MM.1S (cell line): ENCODE results near the gene GAREM1.

ENCODE experiments used
- DNase-seq: peaks from one replicate; pipeline ENCODE4 v3.0.0-alpha.2; 2015
- H2AFZ ChIP-seq: fragments of 300-600 bp; sonication (generic); 2 replicates; pipeline ENCODE4 v1.6.0; 2016; ENCODE audit warnings: antibody characterized with exemption, low read length
- H3F3A ChIP-seq: fragments of 300-600 bp; sonication (generic); 2 replicates; pipeline ENCODE4 v1.6.1; 2016; ENCODE audit warnings: mild to moderate bottlenecking, antibody characterized with exemption, low read length, moderate library complexity, mixed read lengths; ENCODE audit not compliant: insufficient read depth
- H3K27ac ChIP-seq: fragments of 300-600 bp; sonication (generic); 2 replicates; pipeline ENCODE4 v1.5.1; 2016; ENCODE audit warnings: mild to moderate bottlenecking, low read length
- H3K27me3 ChIP-seq: fragments of 300-600 bp; sonication (generic); replicated peaks from 2 replicates; pipeline ENCODE4 v1.6.0; 2016; ENCODE audit warnings: low read length; ENCODE audit not compliant: insufficient read depth
- H3K36me3 ChIP-seq: fragments of 300-600 bp; sonication (generic); replicated peaks from 2 replicates; pipeline ENCODE4 v1.6.1; 2016; ENCODE audit warnings: mild to moderate bottlenecking, low read length, mixed read lengths; ENCODE audit not compliant: insufficient read depth
- H3K4me1 ChIP-seq: fragments of 300-600 bp; sonication (generic); 2 replicates; pipeline ENCODE4 v1.6.1; 2016; ENCODE audit warnings: low read length, mixed read lengths
- H3K4me2 ChIP-seq: fragments of 300-600 bp; sonication (generic); 2 replicates; pipeline ENCODE4 v1.6.0; 2016; ENCODE audit warnings: low read depth, low read length
- H3K4me3 ChIP-seq: fragments of 300-600 bp; sonication (generic); 2 replicates; pipeline ENCODE4 v1.5.1; 2016; ENCODE audit warnings: low read length, mixed read lengths
- H3K79me2 ChIP-seq: fragments of 300-600 bp; sonication (generic); 2 replicates; pipeline ENCODE4 v1.6.1; 2016; ENCODE audit warnings: mixed run types, low read length, mixed read lengths
- H3K9ac ChIP-seq: fragments of 300-600 bp; sonication (generic); 2 replicates; pipeline ENCODE4 v1.6.1; 2016; ENCODE audit warnings: low read length, mixed read lengths
- H3K9me2 ChIP-seq: fragments of 300-600 bp; sonication (generic); replicated peaks from 2 replicates; pipeline ENCODE4 v1.6.1; 2016; ENCODE audit warnings: mild to moderate bottlenecking, low read length, mixed read lengths; ENCODE audit not compliant: insufficient read depth
- H3K9me3 ChIP-seq: fragments of 300-600 bp; sonication (generic); replicated peaks from 2 replicates; pipeline ENCODE4 v1.6.1; 2016; ENCODE audit warnings: mild to moderate bottlenecking, low read length, mixed read lengths; ENCODE audit not compliant: insufficient read depth
- H4K20me1 ChIP-seq: fragments of 300-600 bp; sonication (generic); 2 replicates; pipeline ENCODE4 v1.6.1; 2016; ENCODE audit warnings: mild to moderate bottlenecking, low read length, moderate library complexity, mixed read lengths; ENCODE audit not compliant: insufficient read depth
- CTCF ChIP-seq: fragments of 300-600 bp; sonication (generic); IDR thresholded peaks from 2 replicates; pipeline ENCODE4 v1.5.1; 2016; ENCODE audit warnings: antibody characterized with exemption, low read length, mixed read lengths
- EZH2 ChIP-seq: fragments of 300-600 bp; sonication (generic); optimal IDR thresholded peaks from 2 replicates; pipeline ENCODE3; 2017; ENCODE audit warnings: low read depth, mild to moderate bottlenecking, antibody characterized with exemption, low read length, mixed read lengths
- EZH2phosphoT487 ChIP-seq: fragments of 300-600 bp; sonication (generic); IDR thresholded peaks from 2 replicates; pipeline ENCODE4 v1.6.1; 2018; ENCODE audit warnings: antibody characterized with exemption, low read length

GAREM1 gene

GRCh38 chr18:32371384-32371783 lies 99.3 kb downstream of the GAREM1 start:
- TF ChIP-seq EZH2: no peak
- no peak for TF ChIP-seq CTCF
- no peak for TF ChIP-seq EZH2phosphoT487
- no peak overlapping the region for H3K4me3 ChIP-seq
- no peak overlapping the region for H3K4me2 ChIP-seq
- H3K27me3 ChIP-seq: no peaks in the 10 kb centered on the region
- no peak for DNase-seq
- no peaks in the 10 kb centered on the region for H3K9me3 ChIP-seq
- no peaks in the 10 kb centered on the region for H3K9me2 ChIP-seq
- H3K36me3 ChIP-seq: no peaks in the 10 kb centered on the region
- H3K4me1 ChIP-seq: no peaks in the 10 kb centered on the region
- H2AFZ ChIP-seq: no peak overlapping the region
- H3K27ac ChIP-seq: no peak overlapping the region
- H3K79me2 ChIP-seq: no peaks in the 10 kb centered on the region
- H3F3A ChIP-seq: no peaks in the 10 kb centered on the region
- no peaks in the 10 kb centered on the region for H4K20me1 ChIP-seq
- H3K9ac ChIP-seq: no peak overlapping the region

DNA sequence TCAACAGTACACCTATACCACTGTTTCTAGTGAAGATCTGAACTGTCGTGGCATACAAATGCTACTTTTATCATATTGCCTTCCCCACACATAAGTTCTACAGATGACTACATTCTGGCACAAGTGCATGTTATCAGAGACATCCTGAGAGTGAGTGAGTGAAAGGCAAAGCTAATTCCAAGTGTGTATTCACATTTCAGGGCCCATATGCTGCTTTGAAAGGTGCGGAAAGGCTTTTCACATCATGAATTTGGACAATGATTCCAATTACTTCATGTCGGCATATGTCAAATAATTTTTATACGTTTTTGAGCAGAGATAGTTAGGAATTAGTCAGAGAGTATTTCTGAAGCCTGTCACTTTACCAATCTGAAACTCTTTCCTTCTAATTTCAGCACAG lies 101.7 kb downstream of the GAREM1 start:
- no peak overlapping the region for H3K9ac ChIP-seq
- no peaks in the 10 kb centered on the region for H3K79me2 ChIP-seq
- no peaks in the 10 kb centered on the region for H3K36me3 ChIP-seq
- no peaks in the 10 kb centered on the region for H3K9me2 ChIP-seq
- TF ChIP-seq EZH2phosphoT487 (no peak), EZH2 (no peak), CTCF (no peak)
- no peak overlapping the region for H3K4me2 ChIP-seq
- H2AFZ ChIP-seq: no peak overlapping the region
- H3K27ac ChIP-seq: no peak overlapping the region
- no peaks in the 10 kb centered on the region for H3F3A ChIP-seq
- H4K20me1 ChIP-seq: no peaks in the 10 kb centered on the region
- H3K4me3 ChIP-seq: no peak overlapping the region
- no peaks in the 10 kb centered on the region for H3K27me3 ChIP-seq
- no peak for DNase-seq
- no peaks in the 10 kb centered on the region for H3K9me3 ChIP-seq
- H3K4me1 ChIP-seq: no peaks in the 10 kb centered on the region

GRCh38 chr18:32368170-32368569 lies 102.5 kb downstream of the GAREM1 start:
- no peaks in the 10 kb centered on the region for H3K27me3 ChIP-seq
- no peaks in the 10 kb centered on the region for H4K20me1 ChIP-seq
- no peak overlapping the region for H3K9ac ChIP-seq
- no peaks in the 10 kb centered on the region for H3K4me1 ChIP-seq
- no peak overlapping the region for H3K27ac ChIP-seq
- no peak for TF ChIP-seq EZH2phosphoT487
- H3K9me2 ChIP-seq: no peaks in the 10 kb centered on the region
- no peak for DNase-seq
- H3K4me3 ChIP-seq: no peak overlapping the region
- no peaks in the 10 kb centered on the region for H3K79me2 ChIP-seq
- no peaks in the 10 kb centered on the region for H3K9me3 ChIP-seq
- no peak overlapping the region for H2AFZ ChIP-seq
- no peaks in the 10 kb centered on the region for H3K36me3 ChIP-seq
- H3F3A ChIP-seq: no peaks in the 10 kb centered on the region
- no peak overlapping the region for H3K4me2 ChIP-seq

DNA sequence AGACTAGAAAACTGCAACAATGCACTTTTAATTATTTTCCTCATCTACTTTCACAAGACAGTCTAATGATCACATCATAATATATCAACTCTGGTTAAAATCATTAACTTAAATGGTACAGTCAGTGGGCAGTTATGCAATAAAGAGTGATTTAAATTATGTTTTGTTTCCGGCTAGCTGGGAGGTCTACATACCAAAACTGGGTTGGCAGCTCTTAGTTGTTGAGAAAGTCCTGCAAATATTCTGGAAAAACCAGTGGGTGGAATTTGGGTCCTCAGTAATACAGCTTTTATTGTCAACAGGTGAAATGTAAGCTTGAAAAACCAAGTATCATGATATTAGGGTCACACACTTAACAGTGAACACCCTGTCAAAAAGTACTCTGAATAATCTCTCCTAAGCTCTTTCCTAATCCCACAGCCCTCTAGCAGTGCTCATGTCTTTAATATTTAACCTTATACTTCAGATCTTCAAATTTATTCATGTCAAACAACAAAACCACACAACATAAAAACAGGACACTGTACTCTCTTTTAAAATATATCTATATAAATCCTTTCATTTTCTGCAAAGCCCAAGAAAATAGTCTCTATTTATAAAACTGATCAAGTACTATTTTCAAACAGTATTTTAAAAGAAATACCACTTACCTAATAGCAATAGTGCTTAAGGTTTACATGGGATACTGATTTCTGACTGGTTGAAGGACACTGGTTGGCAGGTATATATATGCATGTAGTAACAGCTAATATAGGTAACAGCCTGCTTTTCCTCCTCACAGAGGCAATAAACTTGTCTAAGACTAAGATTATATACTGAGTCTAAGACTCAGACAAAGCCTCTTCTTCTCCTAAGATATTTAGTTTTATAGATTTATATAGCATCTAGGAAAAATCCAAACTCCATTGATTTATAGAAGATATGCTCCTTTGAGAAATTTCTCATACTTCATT lies 103.8 kb downstream of the GAREM1 start:
- H3K9me2 ChIP-seq: no peaks in the 10 kb centered on the region
- H3K27me3 ChIP-seq: no peaks in the 10 kb centered on the region
- H3K9me3 ChIP-seq: no peaks in the 10 kb centered on the region
- H3K27ac ChIP-seq: no peak overlapping the region
- H3K79me2 ChIP-seq: no peaks in the 10 kb centered on the region
- DNase-seq: no peak
- H4K20me1 ChIP-seq: no peaks in the 10 kb centered on the region
- no peak overlapping the region for H2AFZ ChIP-seq
- no peaks in the 10 kb centered on the region for H3F3A ChIP-seq
- no peak overlapping the region for H3K4me3 ChIP-seq
- H3K36me3 ChIP-seq: no peaks in the 10 kb centered on the region
- H3K9ac ChIP-seq: no peak overlapping the region
- H3K4me2 ChIP-seq: no peak overlapping the region
- no peaks in the 10 kb centered on the region for H3K4me1 ChIP-seq
- no peak for TF ChIP-seq EZH2
- TF ChIP-seq EZH2phosphoT487: no peak
- TF ChIP-seq CTCF: no peak
